ENCODE results near the gene TTC12. TPM values are rescaled to one million over a fixed set of nuclear protein-coding genes. Genes with fewer than 3 reads are reported as not detected.

Gene TTC12
- total and polyA plus RNA-seq, 2 of the 13 experiments (the other 11 are each of a cell fraction or from before 2014, with no cell fraction given) = 5.4 to 11.6 TPM

- TF ChIP-seq ZHX2 (IDR thresholded peaks at IDR 0.05; ENCODE audit: low read depth) (no peak), ZHX2 (CRISPR knock-in tag; IDR thresholded peaks at IDR 0.05; ENCODE audit: borderline replicate concordance) (no peak), KLF6 (CRISPR knock-in tag; IDR thresholded peaks at IDR 0.05) (no peak; the same call in 1 of the 2 replicates), MTA1 (CRISPR knock-in tag; IDR thresholded peaks at IDR 0.05; ENCODE audit: borderline replicate concordance) (no peak; the same call in 1 of the 2 replicates), PRPF4 (IDR thresholded peaks at IDR 0.05; ENCODE audit: low read depth, low read length, poor library complexity, severe bottlenecking) (no peak), ETV6 (CRISPR knock-in tag; conservative IDR thresholded peaks at IDR 0.05) (peak; percentile 52; the same call in 1 of the 2 replicates), PAF1 (CRISPR knock-in tag; IDR thresholded peaks at IDR 0.05) (no peak), CREB3 (CRISPR knock-in tag; IDR thresholded peaks at IDR 0.05) (no peak), RERE (CRISPR knock-in tag; IDR thresholded peaks at IDR 0.05; ENCODE audit: low read depth) (0 out of 2 replicates have a peak, but pooled peaks have one; percentile 9), RBM22 (optimal IDR thresholded peaks at IDR 0.05; ENCODE audit: low read length) (no peak)
- TF ChIP-seq, protein P1, sequence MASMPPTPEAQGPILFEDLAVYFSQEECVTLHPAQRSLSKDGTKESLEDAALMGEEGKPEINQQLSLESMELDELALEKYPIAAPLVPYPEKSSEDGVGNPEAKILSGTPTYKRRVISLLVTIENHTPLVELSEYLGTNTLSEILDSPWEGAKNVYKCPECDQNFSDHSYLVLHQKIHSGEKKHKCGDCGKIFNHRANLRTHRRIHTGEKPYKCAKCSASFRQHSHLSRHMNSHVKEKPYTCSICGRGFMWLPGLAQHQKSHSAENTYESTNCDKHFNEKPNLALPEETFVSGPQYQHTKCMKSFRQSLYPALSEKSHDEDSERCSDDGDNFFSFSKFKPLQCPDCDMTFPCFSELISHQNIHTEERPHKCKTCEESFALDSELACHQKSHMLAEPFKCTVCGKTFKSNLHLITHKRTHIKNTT (CRISPR knock-in tag; IDR thresholded peaks at IDR 0.05) = no peak
- TF ChIP-seq, protein P2, sequence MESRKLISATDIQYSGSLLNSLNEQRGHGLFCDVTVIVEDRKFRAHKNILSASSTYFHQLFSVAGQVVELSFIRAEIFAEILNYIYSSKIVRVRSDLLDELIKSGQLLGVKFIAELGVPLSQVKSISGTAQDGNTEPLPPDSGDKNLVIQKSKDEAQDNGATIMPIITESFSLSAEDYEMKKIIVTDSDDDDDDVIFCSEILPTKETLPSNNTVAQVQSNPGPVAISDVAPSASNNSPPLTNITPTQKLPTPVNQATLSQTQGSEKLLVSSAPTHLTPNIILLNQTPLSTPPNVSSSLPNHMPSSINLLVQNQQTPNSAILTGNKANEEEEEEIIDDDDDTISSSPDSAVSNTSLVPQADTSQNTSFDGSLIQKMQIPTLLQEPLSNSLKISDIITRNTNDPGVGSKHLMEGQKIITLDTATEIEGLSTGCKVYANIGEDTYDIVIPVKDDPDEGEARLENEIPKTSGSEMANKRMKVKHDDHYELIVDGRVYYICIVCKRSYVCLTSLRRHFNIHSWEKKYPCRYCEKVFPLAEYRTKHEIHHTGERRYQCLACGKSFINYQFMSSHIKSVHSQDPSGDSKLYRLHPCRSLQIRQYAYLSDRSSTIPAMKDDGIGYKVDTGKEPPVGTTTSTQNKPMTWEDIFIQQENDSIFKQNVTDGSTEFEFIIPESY (CRISPR knock-in tag; IDR thresholded peaks at IDR 0.05) = no peak
These were observed at the start of gene TTC12 (continued) for GRCh38 chr11:113314389-113315301.

Measured in HepG2 (cell line).